SU-DHL-6 (cell line): Measurements from ENCODE around the gene ATP11A.

Source experiments
- H2AFZ ChIP-seq: fragments of 200-600 bp; sonication (generic); 2 replicates; pipeline ENCODE4 v1.6.1; 2014; ENCODE audit warnings: low read depth, mild to moderate bottlenecking, moderate library complexity, mixed read lengths, antibody characterized with exemption, low read length; ENCODE audit not compliant: severe bottlenecking
- H3F3A ChIP-seq: fragments of 200-600 bp; shearing (Covaris generic); 2 replicates; pipeline ENCODE4 v1.6.0; 2016; ENCODE audit warnings: antibody characterized with exemption, mild to moderate bottlenecking; ENCODE audit not compliant: insufficient read depth
- H3K27ac ChIP-seq: fragments of 200-600 bp; sonication (generic); 2 replicates; pipeline ENCODE4 v1.5.1; 2016; ENCODE audit warnings: low read depth, mild to moderate bottlenecking, low read length, moderate library complexity, mixed read lengths
- H3K27me3 ChIP-seq: fragments of 200-600 bp; sonication (generic), shearing (Covaris generic); 2 replicates; pipeline ENCODE4 v1.6.0; 2014; ENCODE audit warnings: mild to moderate bottlenecking, low read length
- H3K36me3 ChIP-seq: fragments of 200-600 bp; sonication (generic); 2 replicates; pipeline ENCODE4 v1.6.1; 2014; ENCODE audit warnings: mild to moderate bottlenecking, low read length, mixed read lengths
- H3K4me2 ChIP-seq: fragments of 300-600, 200-600 bp; shearing (Covaris generic), sonication (generic); 2 replicates; pipeline ENCODE4 v1.6.0; 2014; ENCODE audit warnings: low read length, low read depth, mild to moderate bottlenecking; ENCODE audit not compliant: poor library complexity, severe bottlenecking
- H3K4me3 ChIP-seq: fragments of 200-600 bp; sonication (generic); 2 replicates; pipeline ENCODE4 v1.5.1; 2014; ENCODE audit warnings: antibody characterized with exemption, low read length, mild to moderate bottlenecking, mixed read lengths; ENCODE audit not compliant: insufficient read depth, poor library complexity, severe bottlenecking
- H3K79me2 ChIP-seq: fragments of 200-600 bp; sonication (generic); 2 replicates; pipeline ENCODE4 v1.6.1; 2014; ENCODE audit warnings: mild to moderate bottlenecking, low read length, moderate library complexity; ENCODE audit not compliant: insufficient read depth
- H3K9ac ChIP-seq: fragments of 200-600 bp; sonication (generic); 2 replicates; pipeline ENCODE4 v1.7.0; 2014; ENCODE audit warnings: mild to moderate bottlenecking, low read length
- H3K9me2 ChIP-seq: fragments of 200-600 bp; sonication (generic); replicated peaks from 2 replicates; pipeline ENCODE4 v1.6.1; 2014; ENCODE audit warnings: low read length; ENCODE audit not compliant: insufficient read depth
- H3K9me3 ChIP-seq: fragments of 200-600 bp; sonication (generic); 2 replicates; pipeline ENCODE4 v1.6.1; 2014; ENCODE audit warnings: low read length, mixed read lengths; ENCODE audit not compliant: insufficient read depth
- H4K20me1 ChIP-seq: fragments of 200-600 bp; sonication (generic); 2 replicates; pipeline ENCODE4 v1.6.1; 2014; ENCODE audit warnings: low read depth, mild to moderate bottlenecking, antibody characterized with exemption, low read length, moderate library complexity, mixed read lengths
- EZH2phosphoT487 ChIP-seq: fragments of 200-600 bp; sonication (generic), shearing (Covaris generic); conservative IDR thresholded peaks from 2 replicates; pipeline ENCODE4 v1.6.1; 2018; ENCODE audit warnings: mild to moderate bottlenecking, antibody characterized with exemption, low read length, moderate library complexity, mixed read lengths
- TF ChIP-seq, protein P1 (sequence below): fragments of 200-600 bp; sonication (generic); IDR thresholded peaks from one replicate; pipeline ENCODE4 v1.5.1; 2017; ENCODE audit warnings: antibody characterized with exemption, mild to moderate bottlenecking, low read length, moderate library complexity; ENCODE audit not compliant: insufficient read depth, poor library complexity, severe bottlenecking

The ATP11A gene

DNA sequence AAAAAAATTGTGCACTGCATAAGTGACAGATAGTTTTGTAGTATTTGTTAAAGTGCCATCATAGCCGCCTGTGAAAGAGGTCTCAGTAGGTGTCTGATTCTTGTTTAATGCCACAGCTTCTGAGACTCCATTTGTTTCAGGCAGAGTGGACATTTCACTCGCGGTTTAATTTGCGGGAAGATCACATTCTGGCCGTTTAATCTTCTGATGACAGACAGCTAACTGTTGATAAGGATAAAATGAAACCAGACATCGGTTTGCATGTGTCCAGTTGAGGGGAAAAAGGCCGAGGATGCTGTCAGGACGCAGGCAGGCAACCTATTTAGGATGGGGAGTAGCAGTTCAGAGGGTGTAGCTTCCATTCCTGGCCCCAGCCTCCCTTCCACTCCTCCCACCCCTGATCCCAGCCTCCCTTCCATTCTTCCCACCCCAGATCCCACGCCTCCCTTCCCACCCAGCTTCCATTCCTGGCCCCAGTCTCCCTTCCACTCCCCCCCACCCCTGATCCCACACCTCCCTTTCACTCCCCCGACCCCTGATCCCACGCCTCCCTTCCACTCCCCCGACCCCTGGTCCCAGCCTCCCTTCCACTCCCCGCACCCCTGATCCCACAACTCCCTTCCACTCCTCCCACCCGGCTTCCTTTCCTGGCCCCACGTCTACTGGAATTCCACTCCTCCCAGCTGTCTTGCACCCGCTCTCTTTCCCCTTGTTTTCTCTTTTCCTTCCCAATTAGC, 23.8 kb downstream of the ATP11A start:
- no peaks in the 10 kb centered on the region for H3K9me2 ChIP-seq
- H4K20me1 ChIP-seq = 0 out of 2 replicates have a peak, but pooled peaks cover 4% of the 10 kb centered on the region
- H3K4me3 ChIP-seq = no peak overlapping the region
- H2AFZ ChIP-seq = no peak overlapping the region
- no peaks in the 10 kb centered on the region for H3K79me2 ChIP-seq
- no peak overlapping the region for H3K4me2 ChIP-seq
- no peaks in the 10 kb centered on the region for H3K27me3 ChIP-seq
- H3K36me3 ChIP-seq = no peaks in the 10 kb centered on the region
- H3K27ac ChIP-seq = no peak overlapping the region
- no peak overlapping the region for H3K9ac ChIP-seq
- no peaks in the 10 kb centered on the region for H3F3A ChIP-seq
- no peaks in the 10 kb centered on the region for H3K9me3 ChIP-seq
- TF ChIP-seq, protein P1, sequence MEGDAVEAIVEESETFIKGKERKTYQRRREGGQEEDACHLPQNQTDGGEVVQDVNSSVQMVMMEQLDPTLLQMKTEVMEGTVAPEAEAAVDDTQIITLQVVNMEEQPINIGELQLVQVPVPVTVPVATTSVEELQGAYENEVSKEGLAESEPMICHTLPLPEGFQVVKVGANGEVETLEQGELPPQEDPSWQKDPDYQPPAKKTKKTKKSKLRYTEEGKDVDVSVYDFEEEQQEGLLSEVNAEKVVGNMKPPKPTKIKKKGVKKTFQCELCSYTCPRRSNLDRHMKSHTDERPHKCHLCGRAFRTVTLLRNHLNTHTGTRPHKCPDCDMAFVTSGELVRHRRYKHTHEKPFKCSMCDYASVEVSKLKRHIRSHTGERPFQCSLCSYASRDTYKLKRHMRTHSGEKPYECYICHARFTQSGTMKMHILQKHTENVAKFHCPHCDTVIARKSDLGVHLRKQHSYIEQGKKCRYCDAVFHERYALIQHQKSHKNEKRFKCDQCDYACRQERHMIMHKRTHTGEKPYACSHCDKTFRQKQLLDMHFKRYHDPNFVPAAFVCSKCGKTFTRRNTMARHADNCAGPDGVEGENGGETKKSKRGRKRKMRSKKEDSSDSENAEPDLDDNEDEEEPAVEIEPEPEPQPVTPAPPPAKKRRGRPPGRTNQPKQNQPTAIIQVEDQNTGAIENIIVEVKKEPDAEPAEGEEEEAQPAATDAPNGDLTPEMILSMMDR = no peak
- no peak for TF ChIP-seq EZH2phosphoT487

DNA sequence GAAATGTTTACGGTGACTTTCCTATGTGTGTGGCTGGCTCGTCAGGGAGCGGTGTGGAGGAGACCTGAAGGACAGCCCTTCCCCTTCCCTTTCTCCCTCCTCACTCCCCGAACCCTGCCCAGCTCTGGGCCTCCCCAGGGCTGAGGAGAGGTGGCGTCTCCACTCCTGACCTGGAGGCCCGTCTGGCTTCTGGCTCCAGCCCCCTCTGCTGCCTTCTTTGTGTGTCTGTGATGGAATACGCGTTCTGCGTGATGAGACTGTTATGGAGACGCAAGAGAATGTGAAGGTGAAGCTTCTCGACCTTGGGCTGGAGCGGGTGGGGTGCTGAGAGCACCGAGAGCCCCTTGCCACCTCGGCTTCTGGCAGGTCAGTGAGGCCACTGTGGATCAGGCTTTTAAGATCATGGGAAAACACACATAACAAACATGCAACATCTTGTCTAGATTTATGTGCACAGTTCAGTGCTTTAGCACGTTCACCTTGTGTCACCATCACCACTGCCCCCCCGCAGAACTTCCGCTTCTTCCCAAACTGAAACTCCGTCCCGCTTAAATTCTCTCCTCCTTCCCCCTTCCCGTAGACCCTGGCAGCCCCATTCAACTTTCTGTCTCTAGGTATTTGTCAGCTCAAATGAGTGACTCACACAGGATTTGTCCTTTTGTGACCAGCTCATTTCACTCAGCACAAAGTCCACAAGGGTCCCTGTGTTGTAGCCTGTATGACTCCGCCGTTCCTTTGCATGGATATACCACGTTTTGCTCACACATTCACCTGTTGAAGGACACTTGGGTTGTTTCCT, 24.7 kb downstream of the ATP11A start:
- Histone ChIP-seq H4K20me1 (peaks cover 8% of the 10 kb centered on the region; the same call in 1 of the 2 replicates), H3K4me2 (no peak overlapping the region), H3K27ac (no peak overlapping the region), H3K4me3 (no peak overlapping the region), H3K79me2 (no peaks in the 10 kb centered on the region), H3K36me3 (no peaks in the 10 kb centered on the region), H2AFZ (no peak overlapping the region), H3K27me3 (no peaks in the 10 kb centered on the region), H3K9me2 (no peaks in the 10 kb centered on the region), H3F3A (no peaks in the 10 kb centered on the region), H3K9ac (no peak overlapping the region), H3K9me3 (no peaks in the 10 kb centered on the region)
- TF ChIP-seq, protein P1 = no peak
- no peak for TF ChIP-seq EZH2phosphoT487

DNA sequence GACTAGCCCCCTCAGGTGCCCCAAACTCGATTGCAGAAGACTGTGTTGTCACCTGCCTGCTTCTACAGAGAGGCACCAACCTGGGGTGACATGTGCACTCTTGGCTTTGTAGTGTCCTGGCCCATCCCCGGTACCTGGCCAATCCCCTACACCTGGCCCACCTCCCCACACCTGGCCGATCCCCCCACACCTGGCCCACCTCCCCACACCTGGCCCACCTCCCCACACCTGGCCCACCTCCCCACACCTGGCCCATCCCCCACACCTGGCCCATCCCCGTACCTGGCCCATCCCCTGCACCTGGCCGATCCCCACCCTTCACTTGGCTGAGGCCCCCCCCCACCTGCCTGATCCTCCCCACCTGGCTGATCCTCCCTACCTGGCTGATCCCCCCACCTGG, 25.4 kb downstream of the ATP11A start:
- TF ChIP-seq EZH2phosphoT487 = no peak
- TF ChIP-seq, protein P1 = no peak
- no peaks in the 10 kb centered on the region for H3K9me3 ChIP-seq
- H3K9me2 ChIP-seq = no peaks in the 10 kb centered on the region
- no peaks in the 10 kb centered on the region for H3K36me3 ChIP-seq
- H2AFZ ChIP-seq = no peak overlapping the region
- H4K20me1 ChIP-seq = peaks cover 10% of the 10 kb centered on the region; the same call in 1 of the 2 replicates
- H3K4me2 ChIP-seq = no peak overlapping the region
- H3K4me3 ChIP-seq = no peak overlapping the region
- no peaks in the 10 kb centered on the region for H3F3A ChIP-seq
- no peak overlapping the region for H3K9ac ChIP-seq
- H3K27ac ChIP-seq = no peak overlapping the region
- H3K27me3 ChIP-seq = no peaks in the 10 kb centered on the region
- no peaks in the 10 kb centered on the region for H3K79me2 ChIP-seq
